Ecto neural progenitor cell (in vitro differentiated cells): ENCODE results near the gene TRIM40.

Experiments used
- DNase-seq: peaks from one replicate; pipeline ENCODE4 v3.0.0-alpha.2; 2018; ENCODE audit warnings: low spot score

Gene TRIM40, protein sequence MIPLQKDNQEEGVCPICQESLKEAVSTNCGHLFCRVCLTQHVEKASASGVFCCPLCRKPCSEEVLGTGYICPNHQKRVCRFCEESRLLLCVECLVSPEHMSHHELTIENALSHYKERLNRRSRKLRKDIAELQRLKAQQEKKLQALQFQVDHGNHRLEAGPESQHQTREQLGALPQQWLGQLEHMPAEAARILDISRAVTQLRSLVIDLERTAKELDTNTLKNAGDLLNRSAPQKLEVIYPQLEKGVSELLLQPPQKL

DNA sequence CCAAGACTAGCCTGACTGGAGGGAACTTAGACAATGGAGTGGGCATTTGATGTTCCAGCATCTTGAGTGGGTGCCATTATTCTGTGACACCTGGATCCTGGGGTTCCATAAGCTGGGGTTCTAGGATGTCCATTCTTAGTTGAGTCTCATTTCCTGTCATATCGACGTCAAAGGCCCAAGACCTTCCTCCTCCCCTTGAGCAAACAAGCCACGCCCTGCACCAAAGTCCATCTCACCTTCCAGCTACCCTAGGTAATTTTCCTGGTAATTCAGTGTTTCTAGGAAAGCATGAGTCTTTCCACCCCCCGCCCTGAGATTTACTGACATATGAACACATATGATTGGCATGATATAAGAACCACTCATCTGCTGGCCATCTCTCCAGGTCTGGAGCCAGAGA is at the start of gene TRIM40:
Gene TRIM40, plus strand, starts transcription at position 384 of the 400 bp plus-strand sequence. CDS start 897 bp downstream, outside the sequence.
- DNase-seq, result no peak

DNA sequence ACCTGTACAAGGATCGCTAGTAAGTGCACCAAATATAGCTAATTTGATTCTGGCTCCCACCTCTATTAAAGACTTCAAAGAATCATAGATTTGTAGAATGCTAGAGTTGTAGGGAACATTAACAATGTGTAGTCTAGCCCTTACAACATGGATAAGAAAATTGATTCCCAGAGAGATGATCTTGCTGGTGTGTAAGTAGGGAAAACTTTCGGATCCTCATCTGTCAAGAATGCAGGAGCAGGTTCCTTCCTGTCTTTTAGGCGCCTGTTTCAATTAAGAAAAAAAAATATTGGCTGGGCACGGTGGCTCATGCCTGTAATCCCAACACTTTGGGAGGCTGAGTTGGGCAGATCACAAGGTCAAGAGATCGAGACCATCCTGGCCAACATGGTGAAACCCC is 48.1 kb upstream of the TRIM40 start:
- DNase-seq, result no peak

DNA sequence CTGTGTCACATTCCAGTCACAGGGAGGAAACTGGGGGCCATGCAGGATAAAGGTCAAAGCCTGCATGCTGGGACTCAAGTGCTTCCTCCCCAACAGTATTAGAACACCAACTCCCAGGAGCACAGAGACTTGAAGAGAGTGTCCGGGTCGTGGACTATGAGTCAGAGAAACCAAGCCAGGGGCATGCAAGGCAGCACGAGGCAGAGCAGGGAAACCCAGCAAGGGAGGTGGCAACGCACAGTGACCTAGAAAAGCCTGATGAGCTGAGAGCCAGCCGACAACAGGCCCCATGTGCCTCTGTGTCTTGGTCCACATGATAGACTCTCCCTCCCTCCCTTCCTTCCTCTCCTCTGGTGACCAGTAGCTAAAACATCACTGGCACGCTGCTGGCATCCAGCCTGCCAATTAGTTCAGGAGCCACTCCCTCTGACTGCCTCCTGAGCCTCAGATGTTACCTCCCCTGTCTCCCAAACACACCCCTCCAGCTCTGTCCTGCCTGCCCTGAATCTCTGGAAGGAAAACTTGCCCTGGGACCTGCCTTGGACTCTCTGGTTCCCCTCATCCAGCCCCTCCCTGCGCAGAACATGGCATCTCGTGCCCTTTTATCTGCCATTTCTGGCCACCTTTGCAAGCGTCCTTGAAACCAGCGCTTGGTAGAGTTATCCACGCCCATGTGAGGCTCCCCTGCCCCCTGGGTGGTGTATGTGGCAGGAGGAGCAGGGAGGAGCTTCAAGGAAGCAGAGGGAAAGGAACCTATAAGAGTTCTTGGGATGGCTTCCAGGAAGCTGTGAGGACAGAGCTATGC is 44.2 kb upstream of the TRIM40 start:
- no peak for DNase-seq

DNA sequence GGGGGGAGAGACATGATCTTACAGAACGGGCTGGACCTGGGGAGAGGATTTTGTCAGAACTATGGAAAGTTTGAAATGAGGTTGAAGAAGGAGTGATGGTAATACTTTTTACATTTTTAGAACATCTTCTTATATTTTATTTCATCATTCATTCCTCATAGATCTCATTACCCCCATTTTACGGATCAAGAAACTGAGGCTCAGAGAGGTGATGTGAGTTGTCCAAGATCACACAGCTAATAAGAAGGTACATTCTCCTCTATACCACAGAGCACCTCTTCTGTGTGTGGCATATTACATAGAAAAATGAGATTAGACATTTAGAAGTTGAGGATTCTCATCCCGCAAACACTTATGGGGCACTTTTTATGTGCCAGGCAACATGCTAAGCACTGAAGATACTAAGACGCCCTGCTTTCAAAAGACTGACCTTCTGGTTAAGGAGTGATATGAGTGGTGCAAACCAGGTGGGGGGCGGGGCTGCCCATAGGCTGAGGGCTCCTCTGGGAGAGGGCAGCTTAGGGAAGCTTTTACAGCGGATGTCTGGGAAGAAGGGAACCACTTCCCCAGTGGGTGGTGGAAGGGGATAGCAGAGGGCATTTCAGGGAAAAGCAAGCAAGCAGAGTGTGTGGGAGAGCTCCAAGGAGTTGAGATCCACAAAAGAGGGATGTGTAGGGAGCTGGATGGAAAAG is 42.9 kb upstream of the TRIM40 start:
- DNase-seq, result no peak

DNA sequence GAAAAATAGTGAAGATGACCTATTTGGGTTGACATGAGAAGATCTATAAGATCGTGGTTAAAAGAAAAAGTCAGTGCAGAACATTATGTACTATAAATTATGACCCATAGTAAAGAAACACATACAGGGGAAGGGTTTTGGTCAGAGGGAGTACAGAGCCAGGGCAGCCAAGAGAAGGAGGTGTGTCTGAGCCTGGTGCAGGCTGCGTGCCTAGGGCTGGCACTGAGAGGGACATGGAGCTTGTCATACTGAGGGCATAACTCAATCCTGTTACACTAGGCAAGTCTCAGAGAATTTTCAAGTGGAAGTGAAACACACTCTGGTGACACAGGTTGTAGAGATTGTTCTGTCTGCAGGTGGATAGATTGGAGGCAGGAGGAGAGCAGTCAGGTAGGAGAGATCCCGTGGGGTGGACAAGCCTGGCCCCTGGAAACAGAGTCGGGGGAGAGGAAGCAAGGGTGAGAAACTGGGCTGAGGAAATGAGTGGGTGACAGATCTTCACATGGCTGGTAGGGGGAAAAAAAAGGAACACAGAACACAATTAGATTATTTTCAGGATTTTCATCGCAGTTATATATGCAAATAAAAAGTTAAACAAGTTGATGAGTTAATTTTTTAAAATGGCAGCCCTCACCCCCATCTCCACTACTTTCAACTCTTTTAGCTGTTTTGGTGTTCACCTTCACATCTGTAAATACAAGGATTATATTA is 41.8 kb upstream of the TRIM40 start:
- no peak for DNase-seq

DNA sequence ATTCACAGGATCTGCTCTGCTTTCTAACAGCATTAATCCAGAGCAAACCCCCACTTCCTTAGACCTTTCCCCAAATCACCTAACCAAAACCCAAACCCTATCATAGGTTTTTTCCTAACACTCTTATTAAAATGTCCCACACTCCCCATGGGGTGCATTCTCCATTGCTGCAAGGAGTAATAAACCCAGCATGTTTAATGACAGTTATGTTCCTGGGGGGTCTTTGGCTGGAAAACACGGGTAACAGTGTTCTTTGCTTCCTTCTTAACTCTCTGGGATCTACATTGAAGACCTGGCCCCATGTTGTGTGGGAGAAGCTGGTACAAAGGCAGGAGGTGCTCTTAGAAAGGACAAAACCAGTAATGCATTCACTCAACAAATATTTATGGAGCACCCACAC is 39.1 kb upstream of the TRIM40 start:
- DNase-seq, result no peak

DNA sequence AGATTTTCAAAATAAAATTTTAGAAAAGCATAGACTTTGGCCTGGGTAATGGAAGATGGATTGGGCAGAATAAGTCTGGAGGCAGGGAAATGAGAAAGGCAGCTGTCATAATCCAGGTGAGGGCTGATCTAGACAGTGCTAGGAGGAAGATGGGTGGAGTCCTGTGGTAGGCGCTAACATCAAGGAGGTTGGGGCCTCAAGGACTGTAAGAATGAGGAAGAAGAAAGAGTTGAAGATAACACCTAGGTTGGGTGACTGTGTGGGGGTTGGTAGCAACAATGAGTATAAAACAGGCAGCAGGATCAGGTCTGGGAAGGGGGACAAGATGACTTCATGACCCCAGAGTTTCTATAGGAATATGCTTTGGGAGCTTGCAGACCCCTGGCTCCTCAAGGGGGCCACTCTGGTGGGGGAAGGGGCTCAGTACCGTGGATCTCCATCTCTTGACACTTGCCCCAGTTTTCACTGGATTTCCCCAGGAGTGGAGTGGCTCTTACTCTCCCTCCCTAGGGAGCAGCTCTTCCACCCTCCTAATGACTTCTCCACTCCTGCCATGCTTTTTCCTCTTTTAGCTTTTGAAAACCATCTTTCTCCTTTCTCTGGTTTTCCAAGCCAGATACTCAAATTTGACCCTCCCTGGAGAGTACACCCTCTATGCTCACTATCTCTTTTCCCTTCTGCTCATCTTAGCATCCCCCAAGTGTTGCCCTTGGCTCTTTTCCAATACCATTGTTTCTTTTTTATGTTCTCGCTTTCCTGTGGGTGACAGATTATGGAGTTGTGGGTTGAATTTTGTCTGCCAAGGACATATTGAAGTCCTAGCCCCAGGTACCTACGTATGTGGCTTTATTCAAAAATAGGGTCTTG is 37.8 kb upstream of the TRIM40 start:
- no peak for DNase-seq

DNA sequence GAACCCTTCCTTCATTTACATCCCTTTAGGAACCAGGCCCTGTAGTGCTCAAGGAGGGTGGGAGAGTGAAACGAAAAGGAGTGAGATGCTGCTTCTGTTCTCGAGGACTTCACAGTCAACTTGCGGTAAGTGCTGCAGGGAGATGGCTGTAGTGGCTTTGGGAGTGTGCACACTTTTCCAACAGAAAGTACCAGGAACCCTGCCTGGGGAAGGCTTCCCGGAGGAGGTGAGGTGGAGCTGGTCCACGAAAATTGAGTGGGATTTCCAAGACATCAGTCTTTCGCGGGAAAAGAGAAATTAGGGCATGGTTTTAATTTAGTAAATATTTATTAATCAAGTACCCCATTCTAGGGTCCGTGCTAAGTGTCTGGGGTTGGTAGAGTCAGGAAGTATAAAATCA is 35.8 kb upstream of the TRIM40 start:
- DNase-seq, result no peak

DNA sequence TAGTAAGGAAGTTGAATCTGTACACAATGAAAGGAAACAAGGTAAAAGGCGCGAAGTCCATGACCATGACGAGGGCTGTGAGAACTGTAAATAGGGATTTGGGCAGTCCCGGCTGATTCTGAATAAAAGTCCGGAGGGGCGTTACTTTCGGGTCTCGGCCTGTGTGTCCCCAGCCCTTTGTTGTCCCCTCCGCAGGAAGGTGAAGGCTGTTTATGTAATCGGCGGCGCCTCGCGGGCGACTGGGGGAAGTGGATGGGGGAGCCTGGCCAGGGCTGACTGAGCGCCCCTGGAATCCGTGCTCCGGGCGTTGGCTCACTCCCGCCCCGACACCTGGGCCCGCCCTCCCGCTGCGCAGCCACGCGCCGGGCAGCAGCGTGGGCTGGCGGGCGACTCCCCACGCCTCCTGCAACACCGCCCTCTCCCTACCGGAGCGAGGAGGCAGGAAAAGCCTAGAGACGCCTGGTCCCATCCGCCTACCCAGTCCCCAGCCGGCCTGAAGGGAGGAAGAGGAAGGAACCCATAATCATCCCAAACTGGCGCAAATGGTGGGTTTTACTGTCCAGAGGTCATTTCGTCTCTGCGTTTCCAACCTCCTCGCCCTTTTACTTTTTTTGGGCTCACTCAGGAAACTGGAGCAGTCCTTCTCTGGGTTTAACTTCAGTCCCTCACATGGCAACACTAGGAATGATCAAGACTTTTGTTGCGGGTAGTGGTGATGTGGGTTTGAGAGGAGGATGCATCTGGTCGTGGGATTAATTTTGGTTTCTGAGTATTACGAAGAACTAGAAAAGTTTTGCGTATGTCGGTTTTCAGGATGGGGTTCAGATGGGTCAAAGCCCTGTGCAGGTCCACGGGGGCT is 35.1 kb upstream of the TRIM40 start:
- DNase-seq, result peak; percentile 56

DNA sequence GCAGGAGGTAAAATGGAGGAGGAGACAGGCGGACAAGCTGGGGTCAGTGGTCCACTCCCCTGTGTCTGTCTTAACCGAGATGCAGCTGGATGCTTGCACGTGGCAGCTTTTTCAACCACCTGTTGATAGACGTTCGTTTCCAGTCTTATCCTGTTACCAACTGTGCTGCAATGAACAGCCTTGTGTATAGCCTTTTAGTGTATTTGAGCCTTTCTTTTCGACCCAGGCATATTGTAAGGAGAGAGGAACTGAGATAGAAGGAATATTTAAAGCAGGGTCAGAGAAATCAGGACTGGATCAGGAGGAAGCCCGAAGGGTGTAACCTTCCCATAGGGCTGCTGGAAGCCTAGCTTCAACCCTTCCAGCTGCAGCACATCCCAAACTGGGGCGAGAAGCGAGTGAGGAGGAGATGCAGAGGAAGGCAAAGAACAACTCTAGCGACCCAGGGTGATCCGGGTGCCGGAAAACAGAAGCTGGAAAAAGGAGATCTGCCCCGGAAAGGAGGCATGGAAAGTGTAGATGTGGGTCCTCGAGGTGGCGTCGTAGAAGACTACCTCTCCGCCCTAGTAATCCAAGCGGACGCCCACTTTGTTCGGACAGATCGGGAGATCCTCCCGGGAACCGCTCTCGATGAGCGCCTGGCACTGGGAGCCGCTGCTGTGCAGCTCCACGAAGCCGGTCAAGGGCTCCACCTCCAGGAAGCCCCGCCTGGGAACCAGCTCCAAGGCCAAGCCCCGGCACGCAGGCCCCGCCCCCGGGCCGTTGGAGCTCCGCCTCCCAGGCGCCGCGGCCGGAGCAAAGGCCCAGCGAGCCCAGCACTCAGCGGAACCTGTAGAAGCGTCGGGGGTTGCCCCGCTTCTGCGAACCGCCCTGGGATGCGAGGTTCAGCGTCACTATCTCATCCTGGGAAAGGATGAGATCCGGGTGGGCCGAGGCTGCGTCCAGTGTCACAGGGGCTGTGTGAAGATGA is 34.2 kb upstream of the TRIM40 start:
- peak; percentile 88 for DNase-seq

DNA sequence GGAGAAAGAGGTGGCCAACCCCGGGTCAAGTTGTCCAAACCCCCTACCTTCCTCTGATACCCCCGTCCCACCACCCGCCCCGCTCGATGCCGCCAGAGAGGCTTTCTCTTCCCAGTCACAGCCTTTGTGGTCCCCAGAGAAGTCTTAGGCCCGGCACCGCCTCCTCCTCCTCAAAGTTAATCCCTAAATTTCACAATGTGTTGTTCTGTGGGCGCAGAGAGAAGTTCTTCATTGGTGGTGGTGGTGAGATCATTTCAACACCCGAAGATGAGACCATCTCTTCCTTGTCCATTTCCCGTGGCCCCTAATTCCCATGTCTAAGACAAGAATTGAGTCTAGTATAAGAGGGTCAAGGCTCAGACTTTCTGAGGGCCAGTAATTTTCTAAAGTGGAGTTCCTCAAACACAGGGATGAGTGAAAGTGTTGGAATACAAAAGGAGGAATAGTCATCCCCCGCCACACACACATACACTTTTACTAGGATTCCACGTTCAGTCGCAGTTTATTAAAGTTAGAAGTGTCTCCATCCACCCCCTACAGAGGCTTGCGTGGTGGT is 33.4 kb upstream of the TRIM40 start:
- DNase-seq, result no peak

DNA sequence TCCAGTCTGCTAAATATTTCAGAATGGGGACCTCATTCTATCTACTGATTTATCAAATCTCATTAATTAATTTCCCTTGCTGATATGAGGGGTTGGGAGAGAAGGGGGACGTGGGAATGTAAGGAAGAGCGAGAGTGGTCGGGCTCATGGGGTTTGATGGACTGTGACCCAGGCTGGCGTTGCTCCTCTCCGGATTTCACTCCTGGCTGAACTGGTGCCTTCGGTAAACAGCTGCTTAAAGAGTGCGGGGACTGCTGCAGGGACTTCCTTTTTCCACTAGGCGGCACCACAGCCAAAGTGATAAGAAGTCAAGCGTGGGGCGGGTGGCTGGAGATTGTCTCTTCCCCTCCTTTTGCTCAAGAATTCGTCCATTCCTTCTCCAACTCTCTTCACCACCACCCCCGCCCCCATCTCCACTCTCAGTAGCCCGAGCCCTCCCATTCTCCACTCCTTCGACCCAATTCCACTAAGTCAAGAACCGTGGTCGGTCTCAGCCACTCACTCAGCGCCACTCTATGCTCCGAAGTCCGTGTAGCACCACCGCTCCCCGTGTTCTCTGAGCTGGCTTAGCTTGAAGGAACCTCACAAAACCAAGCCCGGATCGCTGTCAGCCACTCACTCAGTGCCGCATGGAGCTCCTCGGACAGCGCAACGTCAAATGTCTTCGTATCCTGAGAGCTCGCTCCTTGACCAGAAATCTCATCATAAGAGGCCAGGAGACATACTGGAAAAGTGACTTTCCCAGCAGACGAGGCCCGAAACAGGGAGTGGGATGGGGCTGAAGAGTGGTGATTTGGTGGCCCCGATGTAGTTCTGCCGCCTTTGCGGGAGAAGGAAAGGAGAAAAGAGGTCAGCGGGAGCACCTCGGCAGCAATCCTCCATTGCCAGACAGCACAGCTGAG is 32.7 kb upstream of the TRIM40 start:
- DNase-seq, result peak; percentile 87

DNA sequence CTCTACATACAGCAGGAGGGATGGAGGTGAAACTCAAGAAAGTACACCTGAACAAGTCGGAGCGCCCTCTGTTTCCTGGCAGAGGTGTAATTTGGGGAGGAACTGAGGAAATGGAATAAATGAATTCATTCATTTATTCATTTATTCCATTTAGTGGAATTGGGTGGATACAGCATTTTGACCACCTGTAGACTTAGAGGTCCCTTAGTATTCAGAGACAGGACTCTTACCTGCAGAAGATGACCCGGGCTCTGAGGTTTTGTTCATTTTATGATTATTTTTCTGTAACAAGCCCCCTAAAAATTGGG is 32.1 kb upstream of the TRIM40 start:
- no peak for DNase-seq

DNA sequence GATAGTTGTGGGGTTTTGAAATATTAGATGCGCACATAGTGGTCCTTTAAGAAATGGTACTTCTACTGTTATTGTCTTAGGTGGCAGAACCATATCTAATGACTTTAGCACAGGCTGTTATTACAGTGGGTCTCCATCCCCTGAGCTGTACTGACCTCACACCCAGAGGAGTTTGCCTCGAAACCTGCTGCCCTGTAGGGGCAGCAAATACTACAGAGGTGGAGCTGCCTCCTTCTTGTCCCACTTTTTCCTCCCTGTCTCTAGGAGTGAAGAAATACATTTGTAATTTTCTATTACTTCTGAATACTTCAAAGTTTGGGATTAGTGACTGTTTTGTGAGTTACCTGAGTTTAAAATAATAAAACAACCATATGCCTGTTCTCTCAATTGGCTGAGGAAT is 31.3 kb upstream of the TRIM40 start:
- no peak for DNase-seq

DNA sequence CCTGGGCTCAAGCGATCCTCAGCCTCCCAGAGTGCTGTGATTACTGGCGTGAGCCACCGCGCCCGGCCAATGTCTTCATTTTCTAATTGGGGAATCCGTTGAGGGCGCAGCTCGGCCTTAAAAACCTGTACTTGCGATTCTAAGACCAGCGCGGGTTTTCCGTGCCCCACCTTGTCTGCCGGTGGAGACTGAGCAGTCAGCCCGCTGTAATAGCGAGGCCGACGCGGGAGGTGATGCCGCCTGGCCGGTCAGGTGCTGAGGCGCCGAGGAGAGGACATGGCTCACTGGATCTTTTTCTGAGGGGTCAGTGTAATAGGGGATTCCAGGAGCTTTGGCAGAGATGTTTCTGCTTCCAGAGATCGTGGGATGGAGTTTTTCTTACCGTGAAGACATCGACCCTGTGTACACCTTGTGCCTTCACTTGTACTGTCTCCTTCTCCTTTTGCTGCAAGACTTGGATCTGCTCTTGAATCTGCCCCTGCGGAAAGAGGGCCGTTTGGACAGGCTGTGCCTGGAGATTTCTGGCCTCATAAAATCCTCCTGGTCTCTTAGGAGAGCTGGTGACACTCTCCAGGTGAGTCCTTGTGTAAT is 24.6 kb upstream of the TRIM40 start:
- DNase-seq, result no peak

DNA sequence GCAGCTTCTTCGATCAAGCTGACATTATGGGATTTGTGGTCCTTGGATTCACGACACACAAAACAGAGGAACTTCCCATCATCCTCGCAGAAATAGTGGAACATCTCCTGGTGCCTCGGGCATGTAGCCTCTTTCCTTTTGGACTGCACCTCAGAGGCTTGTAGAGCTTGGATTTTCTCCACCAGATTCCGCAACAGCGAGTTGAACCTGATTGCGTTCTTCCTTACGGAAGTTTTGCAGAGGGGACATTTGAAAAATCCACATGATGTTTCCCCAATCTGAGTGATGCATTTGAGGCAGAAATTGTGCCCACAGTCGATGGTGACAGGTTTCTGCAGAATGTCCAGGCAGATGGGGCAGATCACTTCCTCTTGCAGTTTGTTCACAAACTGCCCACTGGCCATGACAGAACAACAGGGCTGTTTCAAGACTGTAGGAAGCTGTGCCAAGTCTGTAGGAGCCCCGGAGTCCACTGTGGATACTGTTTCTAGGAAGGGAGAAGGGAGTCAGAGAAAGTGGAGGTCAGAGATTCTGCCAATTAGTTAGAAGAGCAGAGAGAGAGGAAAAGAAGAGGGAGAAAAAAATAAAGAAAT is 23.4 kb upstream of the TRIM40 start:
- no peak for DNase-seq
